ENCODE data around the gene DDX59. TPM values are rescaled to one million over a fixed set of nuclear protein-coding genes. Genes with fewer than 3 reads are reported as not detected.

DDX59 gene
- total RNA-seq, 2 experiments from 2014 or later = 24.6 to 28.7 TPM

GRCh38 chr1:200673952-200674823, 4.5 kb upstream of the DDX59 start:
- intact Hi-C loops (cut with micrococcal nuclease; ENCODE audit: unreplicated experiment) = no loop called here
- POLR2A ChIA-PET = interaction anchor here (0.6 to 1.4 kb wide), 6 partner anchors 11 to 132 kb away, joined by 3 to 4 read pairs (median 3); no protein-coding TSS in a partner anchor
- no peak overlapping the region for H3K4me3 ChIP-seq (ENCODE audit: low read depth, low read length, poor library complexity, severe bottlenecking)
- CTCF ChIA-PET (ENCODE audit: unreplicated experiment) = no interaction called here
- H4K20me1 ChIP-seq (ENCODE audit: insufficient read depth, low read length) = no peaks in the 10 kb centered on the region
- no peak for DNase-seq (ENCODE audit: low spot score)
- H2AFZ ChIP-seq (ENCODE audit: low read length) = no peak overlapping the region
- BruUV-seq (replicated peaks) = no TSS peak
- no peaks in the 10 kb centered on the region for H3K36me3 ChIP-seq (ENCODE audit: insufficient read depth, low read length)
- H3K4me1 ChIP-seq (ENCODE audit: insufficient read depth, low read length, poor library complexity, severe bottlenecking) = peaks cover 11% of the 10 kb centered on the region
- no peak overlapping the region for H3K4me2 ChIP-seq (ENCODE audit: low read length)
- peaks cover 14% of the 10 kb centered on the region; the same call in 1 of the 2 replicates for H3K79me2 ChIP-seq (ENCODE audit: insufficient read depth, low read depth, low read length)
- H3K27ac ChIP-seq (ENCODE audit: low read depth, low read length, poor library complexity, severe bottlenecking) = no peak overlapping the region
- no peaks in the 10 kb centered on the region for H3K9me2 ChIP-seq (ENCODE audit: insufficient read depth, low read length)
- TF ChIP-seq CTCF (conservative IDR thresholded peaks at IDR 0.05; ENCODE audit: low read length) (no peak), EZH2phosphoT487 (IDR thresholded peaks at IDR 0.05; ENCODE audit: borderline replicate concordance, low read depth, low read length) (no peak)
- no peaks in the 10 kb centered on the region for H3K9me3 ChIP-seq (ENCODE audit: low read length)

- CTCF ChIA-PET (ENCODE audit: unreplicated experiment) = no interaction called here
- H2AFZ ChIP-seq (ENCODE audit: low read length) = peak overlapping the region; percentile 86; the same call in 1 of the 2 replicates
These were observed 1.6 kb upstream of the DDX59 start for GRCh38 chr1:200671235-200671786.

More at GRCh38 chr1:200671235-200671786, 1.6 kb upstream of the DDX59 start:
- peak overlapping the region; percentile 87 for H3K4me2 ChIP-seq (ENCODE audit: low read length)
- POLR2A ChIA-PET = interaction anchor here (0.7 to 4.1 kb wide), 9 partner anchors 8 to 349 kb away, joined by 3 to 27 read pairs (median 9); partner anchors contain the start of genes CAMSAP2 and KIF14
- TF ChIP-seq CTCF (conservative IDR thresholded peaks at IDR 0.05; ENCODE audit: low read length) = no peak
- TF ChIP-seq EZH2phosphoT487 (IDR thresholded peaks at IDR 0.05; ENCODE audit: borderline replicate concordance, low read depth, low read length) = no peak
- H3K9me3 ChIP-seq (ENCODE audit: low read length) = no peaks in the 10 kb centered on the region
- peak overlapping the region; percentile 78 for H3K4me3 ChIP-seq (ENCODE audit: low read depth, low read length, poor library complexity, severe bottlenecking)
- peaks cover 16% of the 10 kb centered on the region for H3K4me1 ChIP-seq (ENCODE audit: insufficient read depth, low read length, poor library complexity, severe bottlenecking)
- DNase-seq (ENCODE audit: low spot score) = no peak
- H3K9me2 ChIP-seq (ENCODE audit: insufficient read depth, low read length) = no peaks in the 10 kb centered on the region
- intact Hi-C loops (cut with micrococcal nuclease; ENCODE audit: unreplicated experiment) = no loop called here
- no TSS peak for BruUV-seq (replicated peaks)
- H3K36me3 ChIP-seq (ENCODE audit: insufficient read depth, low read length) = 0 out of 2 replicates have a peak, but pooled peaks cover 4% of the 10 kb centered on the region
- H3K79me2 ChIP-seq (ENCODE audit: insufficient read depth, low read depth, low read length) = peaks cover 23% of the 10 kb centered on the region; the same call in 1 of the 2 replicates
- H3K27ac ChIP-seq (ENCODE audit: low read depth, low read length, poor library complexity, severe bottlenecking) = no peak overlapping the region
- H4K20me1 ChIP-seq (ENCODE audit: insufficient read depth, low read length) = no peaks in the 10 kb centered on the region
